ENCODE data around the gene PLEKHG4B.

Gene PLEKHG4B

GRCh38 chr5:75331-76320 lies 16.3 kb upstream of the PLEKHG4B start:
- no peak for DNase-seq

GRCh38 chr5:76358-77169 lies 15.4 kb upstream of the PLEKHG4B start:
- no peak for DNase-seq

GRCh38 chr5:77170-77501 lies 14.8 kb upstream of the PLEKHG4B start:
- no peak for DNase-seq

GRCh38 chr5:77546-77945 lies 14.4 kb upstream of the PLEKHG4B start:
- DNase-seq: no peak

- DNase-seq: peak; percentile 35
These were observed 13.8 kb upstream of the PLEKHG4B start for GRCh38 chr5:77957-78804.

- no peak for DNase-seq
These were observed 13.2 kb upstream of the PLEKHG4B start for GRCh38 chr5:78805-79149.

GRCh38 chr5:79263-79662 lies 12.7 kb upstream of the PLEKHG4B start:
- no peak for DNase-seq

- no peak for DNase-seq
These were observed 12.1 kb upstream of the PLEKHG4B start for GRCh38 chr5:79821-80220.

- DNase-seq: no peak
These were observed 10.5 kb upstream of the PLEKHG4B start for GRCh38 chr5:81391-82021.

- DNase-seq: no peak
These were observed 9.9 kb upstream of the PLEKHG4B start for GRCh38 chr5:82097-82496.

GRCh38 chr5:82570-82969 lies 9.4 kb upstream of the PLEKHG4B start:
- no peak for DNase-seq

- DNase-seq: no peak
These were observed 8.9 kb upstream of the PLEKHG4B start for GRCh38 chr5:83029-83428.

GRCh38 chr5:85334-85995 lies 6.5 kb upstream of the PLEKHG4B start:
- DNase-seq: no peak

- no peak for DNase-seq
These were observed 2.4 kb upstream of the PLEKHG4B start for GRCh38 chr5:89337-90286.

- DNase-seq: peak; percentile 68
These were observed 1.1 kb upstream of the PLEKHG4B start for GRCh38 chr5:90590-91547.

- DNase-seq: peak; percentile 40
These were observed 643 bp downstream of the PLEKHG4B start for GRCh38 chr5:92401-93220.

- no peak for DNase-seq
These were observed 1.4 kb downstream of the PLEKHG4B start for GRCh38 chr5:93221-93980.
